ENCODE results near the gene FAM186B.

The FAM186B gene

DNA sequence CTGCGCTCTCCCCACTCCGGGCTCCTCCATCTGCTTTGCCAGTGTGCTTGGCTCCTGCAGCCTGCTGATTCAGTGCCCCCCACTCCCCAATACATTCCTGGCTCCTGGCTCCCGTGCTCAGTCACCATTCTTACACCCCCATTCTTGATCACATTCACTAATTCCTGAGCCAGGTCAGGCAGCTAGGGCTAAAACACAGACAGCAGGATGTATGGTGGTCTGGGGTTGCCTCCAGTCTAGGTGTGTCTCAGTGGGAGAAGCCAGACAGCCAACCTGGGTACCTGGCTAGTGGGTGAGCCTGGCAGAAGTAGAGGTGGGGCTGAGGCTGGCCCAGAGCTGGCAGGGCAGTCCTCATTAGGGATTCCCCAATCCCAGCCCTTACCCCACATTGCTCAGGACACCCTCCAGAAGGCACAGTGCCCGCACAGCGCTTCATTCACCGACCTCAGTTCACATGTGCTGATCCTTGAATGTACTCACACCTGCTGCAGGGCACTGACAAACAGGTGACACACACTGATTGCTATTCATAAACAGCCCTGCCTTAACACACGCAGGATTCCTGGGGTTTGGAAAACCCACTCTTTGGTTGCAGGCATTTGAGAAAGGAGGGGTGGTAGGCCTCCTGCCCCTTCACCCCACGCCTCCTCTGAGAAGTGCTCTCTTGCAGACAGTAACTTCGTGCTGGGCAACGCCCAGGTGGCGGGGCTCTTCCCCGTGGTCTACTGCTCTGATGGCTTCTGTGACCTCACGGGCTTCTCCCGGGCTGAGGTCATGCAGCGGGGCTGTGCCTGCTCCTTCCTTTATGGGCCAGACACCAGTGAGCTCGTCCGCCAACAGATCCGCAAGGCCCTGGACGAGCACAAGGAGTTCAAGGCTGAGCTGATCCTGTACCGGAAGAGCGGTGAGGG lies 65.0 kb downstream of the FAM186B start:
- no peak for TF ChIP-seq CTCF (IDR thresholded peaks at IDR 0.05)
- H3K4me3 ChIP-seq: no peak overlapping the region
- DNase-seq (ENCODE audit: low spot score): peak; percentile 35
- no peak overlapping the region for H3K27ac ChIP-seq

GRCh38 chr12:49539406-49540228 lies 65.8 kb downstream of the FAM186B start:
- peak overlapping the region; percentile 73 for H3K4me3 ChIP-seq
- peak; percentile 57 for DNase-seq (ENCODE audit: low spot score)

DNA sequence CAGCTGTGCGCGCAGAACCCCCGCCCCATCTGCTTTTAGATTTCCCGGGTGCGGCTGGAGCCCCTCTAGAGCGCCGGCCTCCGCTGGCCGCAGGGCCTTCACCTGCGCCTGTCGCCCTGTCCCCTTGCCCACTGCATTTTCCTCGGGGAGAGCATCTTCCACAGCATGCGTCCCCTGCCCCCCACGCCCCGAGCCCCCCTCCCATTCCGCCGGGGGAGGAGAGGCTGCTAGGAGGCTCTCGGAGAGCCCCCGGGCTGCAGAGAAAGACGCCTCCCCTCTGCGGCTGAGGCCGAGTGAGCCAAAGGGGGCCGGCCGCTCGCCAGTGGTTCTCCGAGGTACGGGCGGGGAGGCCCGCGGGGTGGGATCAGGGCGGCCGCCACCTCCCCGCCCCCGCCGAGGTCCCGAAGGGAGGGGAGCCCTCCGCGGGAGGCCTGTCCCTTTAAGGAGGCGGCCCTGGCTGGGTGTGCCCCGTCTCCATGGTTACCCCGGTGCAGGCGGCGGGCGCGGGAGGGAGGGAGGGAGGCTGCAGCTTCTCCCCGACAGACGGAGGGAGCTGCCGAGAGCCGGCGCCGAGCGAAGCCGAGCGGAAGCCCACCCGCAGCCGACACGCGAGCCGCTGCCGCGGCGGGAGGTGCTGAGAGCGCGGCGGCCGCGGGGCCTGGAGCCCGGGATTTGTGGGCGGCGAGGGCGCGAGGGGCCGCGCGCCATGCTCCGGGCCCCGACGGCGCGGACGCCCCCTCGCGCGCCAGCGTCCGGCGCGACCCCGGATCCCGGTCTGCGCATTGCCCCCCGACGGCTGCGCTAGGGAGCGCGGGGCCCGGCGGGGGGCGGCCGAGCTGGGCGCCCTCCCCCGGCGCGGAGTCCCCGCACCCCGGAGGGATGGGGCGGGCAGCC lies 66.7 kb downstream of the FAM186B start, which contains the start of gene KCNH3:
KCNH3 (plus strand) TSS at position 521 of the 894 bp plus-strand sequence. CDS start 387 bp downstream, outside the sequence.
- H3K27ac ChIP-seq: no peak within 1 kb of the TSS
- no peak for TF ChIP-seq CTCF (IDR thresholded peaks at IDR 0.05)
- H3K4me3 ChIP-seq: peak within 1 kb of the TSS; percentile 73
- DNase-seq (ENCODE audit: low spot score): peak; percentile 82

More at GRCh38 chr12:49539406-49540228, 65.8 kb downstream of the FAM186B start:
- no peak overlapping the region for H3K27ac ChIP-seq
- no peak for TF ChIP-seq CTCF (IDR thresholded peaks at IDR 0.05)

GRCh38 chr12:49537752-49538509 lies 67.5 kb downstream of the FAM186B start:
- TF ChIP-seq CTCF (IDR thresholded peaks at IDR 0.05): no peak
- Histone ChIP-seq H3K4me3 (peak overlapping the region; percentile 73), H3K27ac (no peak overlapping the region)
- DNase-seq (ENCODE audit: low spot score): peak; percentile 71

Data from coronary artery (tissue), 2 donors.